ENCODE results near the gene COG3.

DNA sequence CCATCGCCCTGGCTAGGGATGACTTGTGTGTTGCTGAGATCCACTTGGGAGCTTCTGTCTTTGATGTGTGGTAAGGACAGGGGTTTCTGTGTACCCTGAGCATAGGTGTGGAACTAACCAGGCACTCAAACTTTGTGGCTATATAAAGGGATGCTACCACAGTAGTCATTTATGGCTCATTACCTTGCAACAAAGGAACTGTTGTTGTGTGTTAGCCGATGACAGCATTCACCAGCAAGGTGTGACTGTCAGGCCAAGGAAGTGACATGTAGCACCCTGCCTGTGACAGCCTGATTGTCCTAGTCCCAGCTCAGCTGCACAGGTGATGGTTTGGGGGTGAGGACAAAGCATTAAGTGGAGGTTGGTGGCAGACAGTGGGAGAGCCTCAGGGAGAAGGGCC, 73.6 kb downstream of the COG3 start:
- TF ChIP-seq CTCF (IDR thresholded peaks at IDR 0.05), result no peak
- no peak for TF ChIP-seq POLR2AphosphoS5 (IDR thresholded peaks at IDR 0.05)
- TF ChIP-seq POLR2A (IDR thresholded peaks at IDR 0.05), result no peak
- TF ChIP-seq EP300 (IDR thresholded peaks at IDR 0.05), result no peak
